Measurements from ENCODE around the gene WDFY2. TPM values are rescaled to one million over a fixed set of nuclear protein-coding genes. Genes with fewer than 3 reads are reported as not detected.

WDFY2 gene
- total RNA-seq, 2 donors from 2014 or later, result 2.7 to 3.3 TPM

DNA sequence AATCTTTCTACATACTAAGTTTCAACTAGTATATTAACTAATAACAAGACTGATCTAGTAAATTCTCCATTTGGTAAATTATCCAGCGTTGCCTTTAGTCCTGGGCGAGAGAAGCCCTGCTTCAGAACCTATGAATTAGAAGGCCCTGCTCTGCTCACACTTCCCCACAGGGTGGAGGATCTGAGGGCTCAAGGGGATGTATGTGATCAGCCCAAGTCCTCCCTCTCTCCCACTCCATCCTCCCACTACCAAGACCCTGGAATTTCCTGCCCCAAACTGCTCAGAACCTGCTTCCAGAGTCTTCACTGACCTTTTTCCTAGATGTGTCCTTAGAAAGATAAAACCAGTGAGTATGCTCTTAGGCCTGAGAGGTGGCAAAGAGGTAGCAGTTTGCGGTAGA lies 91.6 kb downstream of the WDFY2 start:
- H3K4me1 ChIP-seq, result no peaks in the 10 kb centered on the region
- no peaks in the 10 kb centered on the region for H3K9me3 ChIP-seq
- no peak for DNase-seq
- H3K27me3 ChIP-seq, result no peaks in the 10 kb centered on the region
- TF ChIP-seq CTCF (IDR thresholded peaks at IDR 0.05), result no peak
- H3K9ac ChIP-seq (ENCODE audit: low read depth in 2 of 2, low read length in 2 of 2), result no peak overlapping the region
- H3K36me3 ChIP-seq, result no peaks in the 10 kb centered on the region
- intact Hi-C loops (cut with DNase I), result no loop called here
- H3K27ac ChIP-seq, result no peak overlapping the region
- H3K4me3 ChIP-seq, result no peak overlapping the region

GRCh38 chr13:51676739-51677138 lies 92.5 kb downstream of the WDFY2 start:
- Histone ChIP-seq H3K4me3 (no peak overlapping the region), H3K27ac (no peak overlapping the region), H3K36me3 (no peaks in the 10 kb centered on the region), H3K9me3 (no peaks in the 10 kb centered on the region), H3K27me3 (no peaks in the 10 kb centered on the region), H3K4me1 (no peaks in the 10 kb centered on the region), H3K9ac (ENCODE audit: low read depth in 2 of 2, low read length in 2 of 2) (no peak overlapping the region)
- DNase-seq, result no peak
- no peak for TF ChIP-seq CTCF (IDR thresholded peaks at IDR 0.05)
- intact Hi-C loops (cut with DNase I), result no loop called here

DNA sequence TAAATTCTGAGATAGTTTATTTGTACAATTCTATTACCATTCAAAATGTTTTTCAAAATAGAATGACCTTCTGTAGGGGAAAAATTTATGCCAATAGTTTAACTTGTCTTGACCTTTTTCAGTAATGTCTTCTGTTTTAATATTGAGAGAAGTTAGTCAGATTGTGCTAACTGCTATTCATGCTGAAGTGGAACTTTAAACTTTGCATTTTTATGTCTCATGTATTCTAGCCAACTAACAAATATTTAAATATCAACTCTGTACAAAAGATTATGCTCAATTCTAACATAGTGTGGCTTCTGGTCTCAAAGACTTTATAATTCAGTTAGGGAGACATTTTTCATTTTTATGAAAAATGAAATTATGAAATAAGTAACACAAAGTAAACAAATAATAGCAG lies 94.2 kb downstream of the WDFY2 start:
- intact Hi-C loops (cut with DNase I), result no loop called here
- H3K9me3 ChIP-seq, result no peaks in the 10 kb centered on the region
- H3K4me1 ChIP-seq, result no peaks in the 10 kb centered on the region
- no peak for TF ChIP-seq CTCF (IDR thresholded peaks at IDR 0.05)
- no peak overlapping the region for H3K4me3 ChIP-seq
- DNase-seq, result no peak
- no peaks in the 10 kb centered on the region for H3K27me3 ChIP-seq
- no peak overlapping the region for H3K27ac ChIP-seq
- no peak overlapping the region for H3K9ac ChIP-seq (ENCODE audit: low read depth in 2 of 2, low read length in 2 of 2)
- no peaks in the 10 kb centered on the region for H3K36me3 ChIP-seq

DNA sequence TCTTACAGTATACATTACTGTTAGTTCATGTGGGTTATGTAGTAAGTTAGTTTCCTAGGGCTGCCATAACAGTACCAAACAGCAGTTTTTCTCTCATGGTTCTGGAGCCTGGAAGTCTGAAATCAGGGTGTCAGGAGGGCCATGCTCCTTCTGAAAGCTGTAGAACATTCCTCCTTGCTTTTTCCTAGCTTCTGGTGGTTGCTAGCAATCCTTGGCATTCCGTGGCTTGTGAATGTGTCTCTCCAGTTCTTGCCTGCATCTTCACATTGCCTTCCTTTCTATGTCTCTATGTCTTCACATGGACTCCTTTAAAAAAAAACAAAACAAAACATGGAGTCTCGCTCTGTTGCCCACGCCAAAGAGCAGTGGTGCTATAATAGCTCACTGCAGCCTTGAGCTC lies 95.4 kb downstream of the WDFY2 start:
- H3K4me3 ChIP-seq, result no peak overlapping the region
- no peaks in the 10 kb centered on the region for H3K4me1 ChIP-seq
- H3K36me3 ChIP-seq, result no peaks in the 10 kb centered on the region
- no peak overlapping the region for H3K27ac ChIP-seq
- TF ChIP-seq CTCF (IDR thresholded peaks at IDR 0.05), result no peak
- H3K9me3 ChIP-seq, result no peaks in the 10 kb centered on the region
- no peaks in the 10 kb centered on the region for H3K27me3 ChIP-seq
- intact Hi-C loops (cut with DNase I), result no loop called here
- DNase-seq, result no peak
- no peak overlapping the region for H3K9ac ChIP-seq (ENCODE audit: low read depth in 2 of 2, low read length in 2 of 2)

GRCh38 chr13:51681037-51681678 lies 96.9 kb downstream of the WDFY2 start:
- no peak overlapping the region for H3K27ac ChIP-seq
- intact Hi-C loops (cut with DNase I), result no loop called here

More at GRCh38 chr13:51681037-51681678, 96.9 kb downstream of the WDFY2 start:
- no peak for TF ChIP-seq CTCF (IDR thresholded peaks at IDR 0.05)
- H3K4me1 ChIP-seq, result no peaks in the 10 kb centered on the region
- no peak overlapping the region for H3K9ac ChIP-seq (ENCODE audit: low read depth in 2 of 2, low read length in 2 of 2)
- no peak overlapping the region for H3K4me3 ChIP-seq
- no peaks in the 10 kb centered on the region for H3K36me3 ChIP-seq
- no peak for DNase-seq
- no peaks in the 10 kb centered on the region for H3K27me3 ChIP-seq
- no peaks in the 10 kb centered on the region for H3K9me3 ChIP-seq
